Esophagus squamous epithelium (tissue), 5 donors: ENCODE results near the gene AQP12B. TPM values are rescaled to one million over a fixed set of nuclear protein-coding genes. Genes with fewer than 3 reads are reported as not detected.

Source experiments
- DNase-seq: peaks from one replicate; lab custom pipeline; 2025; lab: John Stamatoyannopoulos, UW
- H3K27ac ChIP-seq, 4 donors: fragments of 200-600 bp; sonication (generic); one replicate each; pipeline ENCODE4 v1.5.1; 2016 to 2019; ENCODE audit warnings: mild to moderate bottlenecking in 1 of 4
- H3K27me3 ChIP-seq, 4 donors: fragments of 200-600 bp; sonication (generic); 1 replicate in 3 of 4; 2 replicates in 1 of 4; pipeline versions ENCODE4 v1.5.1 to v1.6.0; 2017 to 2021; ENCODE audit warnings: antibody characterized with exemption in 1 of 4
- H3K36me3 ChIP-seq, 3 donors: fragments of 200-600 bp; sonication (generic); one replicate each; pipeline ENCODE4 v1.5.1; 2016 to 2019
- H3K4me1 ChIP-seq, 3 donors: fragments of 200-600 bp; sonication (generic); one replicate each; pipeline ENCODE4 v1.5.1; 2017 to 2019
- H3K4me3 ChIP-seq, 4 donors: fragments of 200-600 bp; sonication (generic); 1 replicate in 3 of 4; 2 replicates in 1 of 4; pipeline ENCODE4 v1.5.1; 2016 to 2019; ENCODE audit warnings: mild to moderate bottlenecking in 2 of 4, moderate library complexity in 1 of 4
- H3K9me3 ChIP-seq, 3 donors: fragments of 200-600 bp; sonication (generic); one replicate each; pipeline ENCODE4 v1.5.1; 2016 to 2019
- POLR2A ChIP-seq, 4 donors: fragments of 450-650 bp; IDR thresholded peaks; one replicate each; pipeline ENCODE4 v1.6.1; 2017; ENCODE audit warnings: antibody characterized with exemption in 4 of 4, mild to moderate bottlenecking in 4 of 4, moderate library complexity in 3 of 4
- WGBS, 2 donors: methylation state at CpG; one replicate each; pipeline ENCODE4 v1.1.5; 2018; 5-methylcytosine and 5-hydroxymethylcytosine counted together
- intact Hi-C: fragments of 100-400 bp; cut with DNase I; formaldehyde crosslinking; loops from one replicate; pipeline ENCODE4 v1.15.0; 2022
- total RNA-seq, 4 donors: library from RNA; depleted of rRNA; stranded (reverse); fragments of >200 nt; gene quantifications; one replicate each; pipeline ENCODE4 v1.1.0, GENCODE V29; 2016
- TF ChIP-seq, protein P1 (sequence below), 6 experiments: fragments of 450-650 bp in 4 of 6; fragments of 200-600 bp in 2 of 6; sonication (generic) in 2 of 6; IDR thresholded peaks; one replicate each; pipeline ENCODE4 v1.5.1; 2016 to 2019; ENCODE audit warnings: antibody characterized with exemption in 6 of 6, mild to moderate bottlenecking in 4 of 6, moderate library complexity in 4 of 6
- donor health status: DM: yes; HTN: yes; CAD: no.

AQP12B gene
- total RNA-seq, 4 donors from 2014 or later = not detected

GRCh38 chr2:240728361-240728760 is 45.7 kb upstream of the AQP12B start:
- H3K27ac ChIP-seq = no peak overlapping the region
- no peaks in the 10 kb centered on the region for H3K36me3 ChIP-seq
- 74 to 86% methylated on average over 10 of the region's 10 CpGs for WGBS, 2 donors
- peaks cover 0 to 51% (median 0%) of the 10 kb centered on the region in 4 donors for H3K27me3 ChIP-seq
- no peak for DNase-seq
- intact Hi-C loops = no loop called here
- no peaks in the 10 kb centered on the region for H3K9me3 ChIP-seq
- H3K4me3 ChIP-seq = no peak overlapping the region
- no peaks in the 10 kb centered on the region for H3K4me1 ChIP-seq
- TF ChIP-seq, protein P1, sequence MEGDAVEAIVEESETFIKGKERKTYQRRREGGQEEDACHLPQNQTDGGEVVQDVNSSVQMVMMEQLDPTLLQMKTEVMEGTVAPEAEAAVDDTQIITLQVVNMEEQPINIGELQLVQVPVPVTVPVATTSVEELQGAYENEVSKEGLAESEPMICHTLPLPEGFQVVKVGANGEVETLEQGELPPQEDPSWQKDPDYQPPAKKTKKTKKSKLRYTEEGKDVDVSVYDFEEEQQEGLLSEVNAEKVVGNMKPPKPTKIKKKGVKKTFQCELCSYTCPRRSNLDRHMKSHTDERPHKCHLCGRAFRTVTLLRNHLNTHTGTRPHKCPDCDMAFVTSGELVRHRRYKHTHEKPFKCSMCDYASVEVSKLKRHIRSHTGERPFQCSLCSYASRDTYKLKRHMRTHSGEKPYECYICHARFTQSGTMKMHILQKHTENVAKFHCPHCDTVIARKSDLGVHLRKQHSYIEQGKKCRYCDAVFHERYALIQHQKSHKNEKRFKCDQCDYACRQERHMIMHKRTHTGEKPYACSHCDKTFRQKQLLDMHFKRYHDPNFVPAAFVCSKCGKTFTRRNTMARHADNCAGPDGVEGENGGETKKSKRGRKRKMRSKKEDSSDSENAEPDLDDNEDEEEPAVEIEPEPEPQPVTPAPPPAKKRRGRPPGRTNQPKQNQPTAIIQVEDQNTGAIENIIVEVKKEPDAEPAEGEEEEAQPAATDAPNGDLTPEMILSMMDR (IDR thresholded peaks at IDR 0.05) = no peak
- TF ChIP-seq POLR2A (IDR thresholded peaks at IDR 0.05) = no peak

- Histone ChIP-seq H3K4me1 (no peaks in the 10 kb centered on the region), H3K36me3 (no peaks in the 10 kb centered on the region), H3K27ac (no peak overlapping the region), H3K27me3 (peaks cover 0 to 48% (median 0%) of the 10 kb centered on the region in 4 donors), H3K9me3 (no peaks in the 10 kb centered on the region), H3K4me3 (no peak overlapping the region)
- intact Hi-C loops = no loop called here
- DNase-seq = no peak
- WGBS, 2 donors = 83 to 88% methylated on average over 3 to 4 of the region's 15 CpGs
- TF ChIP-seq, protein P1 (IDR thresholded peaks at IDR 0.05) = no peak
- no peak for TF ChIP-seq POLR2A (IDR thresholded peaks at IDR 0.05)
Observed at GRCh38 chr2:240727913-240728312, 45.2 kb upstream of the AQP12B start.

DNA sequence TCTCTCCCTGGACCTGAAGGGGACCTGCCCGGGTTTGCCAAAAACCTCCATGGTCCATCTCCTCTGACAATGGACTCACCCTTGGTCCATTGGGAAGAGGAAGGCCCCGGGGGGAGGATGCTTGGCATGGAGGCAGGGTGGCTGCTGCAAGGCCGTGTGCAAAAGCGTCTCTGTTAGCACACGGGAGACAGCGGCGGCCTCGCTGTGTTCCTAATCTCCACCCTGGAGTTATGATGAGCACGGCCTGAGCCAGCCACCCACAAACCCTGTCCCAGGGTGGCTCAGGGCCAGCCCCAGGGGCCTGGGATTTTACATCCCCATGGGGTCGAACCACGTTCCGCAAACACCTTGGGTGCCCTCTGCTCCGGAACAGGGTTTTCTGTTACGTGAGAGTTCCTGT is 44.8 kb upstream of the AQP12B start:
- Histone ChIP-seq H3K4me1 (no peaks in the 10 kb centered on the region), H3K9me3 (no peaks in the 10 kb centered on the region), H3K27me3 (peaks cover 0 to 47% (median 0%) of the 10 kb centered on the region in 4 donors), H3K27ac (no peak overlapping the region), H3K36me3 (no peaks in the 10 kb centered on the region), H3K4me3 (no peak overlapping the region)
- intact Hi-C loops = no loop called here
- WGBS, 2 donors = 71 to 87% methylated on average over 3 to 10 of the region's 14 CpGs
- no peak for DNase-seq
- TF ChIP-seq POLR2A (IDR thresholded peaks at IDR 0.05) = no peak
- TF ChIP-seq, protein P1 (IDR thresholded peaks at IDR 0.05) = no peak

DNA sequence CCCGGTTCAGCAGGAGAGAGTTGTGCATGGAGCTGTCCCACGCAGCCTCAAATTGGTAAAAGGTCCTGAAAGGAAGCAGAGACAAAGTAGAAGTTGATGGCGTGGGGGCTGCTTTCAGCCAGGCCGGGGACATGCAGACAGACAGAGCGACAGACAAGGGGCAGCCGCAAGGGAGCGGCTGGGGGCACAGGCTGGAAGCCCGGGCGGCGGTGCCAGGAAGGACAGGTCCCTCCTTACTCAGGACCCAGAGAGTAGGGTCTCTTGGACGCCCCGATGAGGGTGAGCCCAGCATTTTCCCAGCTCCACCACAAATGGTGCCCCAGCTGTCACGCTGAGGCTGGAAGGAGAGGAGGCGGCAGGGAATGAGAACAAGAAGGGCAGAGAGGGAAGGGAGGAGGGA is 44.2 kb upstream of the AQP12B start:
- H3K4me3 ChIP-seq = no peak overlapping the region
- intact Hi-C loops = no loop called here
- TF ChIP-seq POLR2A (IDR thresholded peaks at IDR 0.05) = no peak
- TF ChIP-seq, protein P1 (IDR thresholded peaks at IDR 0.05) = no peak
- peaks cover 0 to 41% (median 0%) of the 10 kb centered on the region in 4 donors for H3K27me3 ChIP-seq
- DNase-seq = no peak
- H3K36me3 ChIP-seq = no peaks in the 10 kb centered on the region
- no peak overlapping the region for H3K27ac ChIP-seq
- WGBS, 2 donors = 78 to 87% methylated on average over 9 to 13 of the region's 14 CpGs
- H3K9me3 ChIP-seq = no peaks in the 10 kb centered on the region
- H3K4me1 ChIP-seq = no peaks in the 10 kb centered on the region

- TF ChIP-seq, protein P1 (IDR thresholded peaks at IDR 0.05) = no peak
- no peak for TF ChIP-seq POLR2A (IDR thresholded peaks at IDR 0.05)
- no peak for DNase-seq
Observed at GRCh38 chr2:240725671-240726070, 43.0 kb upstream of the AQP12B start.

More at GRCh38 chr2:240725671-240726070, 43.0 kb upstream of the AQP12B start:
- intact Hi-C loops = no loop called here
- Histone ChIP-seq H3K9me3 (no peaks in the 10 kb centered on the region), H3K27me3 (peaks cover 0 to 32% (median 0%) of the 10 kb centered on the region in 4 donors), H3K36me3 (no peaks in the 10 kb centered on the region), H3K27ac (no peak overlapping the region), H3K4me1 (no peaks in the 10 kb centered on the region), H3K4me3 (no peak overlapping the region)
- WGBS, 2 donors = 82% methylated on average over 3 of the region's 7 CpGs; no CpG with 5 or more reads in 1 of the 2 donors
